Astrocyte (in vitro differentiated cells and primary cell): Measurements from ENCODE around the gene PTGFRN. TPM values are rescaled to one million over a fixed set of nuclear protein-coding genes. Genes with fewer than 3 reads are reported as not detected.

Source experiments
- DNase-seq: peaks from one replicate; pipeline ENCODE4 v3.0.0-alpha.2; 2010; ENCODE audit warnings: low read depth
- FAIRE-seq: peaks from 2 replicates; lab custom pipeline; 2011; peaks lifted over from hg19 to GRCh38; lab: Jason Lieb, UNC
- H2AFZ ChIP-seq: 2 replicates; pipeline ENCODE4 v1.6.0; 2012; ENCODE audit warnings: low read depth, low read length, inconsistent platforms
- H3K27ac ChIP-seq: 2 replicates; pipeline ENCODE4 v1.5.1; 2011; ENCODE audit warnings: low read depth, low read length, inconsistent platforms
- H3K27me3 ChIP-seq: 2 replicates; pipeline ENCODE4 v1.6.0; 2011; ENCODE audit warnings: low read length, inconsistent platforms; ENCODE audit not compliant: insufficient read depth
- H3K36me3 ChIP-seq: 2 replicates; pipeline ENCODE4 v1.5.1; 2011; ENCODE audit warnings: low read length, inconsistent platforms; ENCODE audit not compliant: insufficient read depth
- H3K4me1 ChIP-seq: 2 replicates; pipeline ENCODE4 v1.5.1; 2011; ENCODE audit warnings: low read length, inconsistent platforms; ENCODE audit not compliant: insufficient read depth
- H3K4me2 ChIP-seq: 2 replicates; pipeline ENCODE4 v1.6.0; 2012; ENCODE audit warnings: low read length, inconsistent platforms
- H3K4me3 ChIP-seq: 2 replicates; pipeline ENCODE4 v1.5.1; 2011; ENCODE audit warnings: low read depth, mild to moderate bottlenecking, low read length, inconsistent platforms; ENCODE audit not compliant: insufficient read depth
- H3K79me2 ChIP-seq: 2 replicates; pipeline ENCODE4 v1.6.0; 2012; ENCODE audit warnings: mild to moderate bottlenecking, low read length, inconsistent platforms; ENCODE audit not compliant: insufficient read depth
- H3K9ac ChIP-seq: 2 replicates; pipeline ENCODE4 v1.6.0; 2012; ENCODE audit warnings: mild to moderate bottlenecking, low read length, inconsistent platforms
- H3K9me3 ChIP-seq: 2 replicates; pipeline ENCODE4 v1.5.1; 2012; ENCODE audit warnings: low read depth, mild to moderate bottlenecking, low read length, inconsistent platforms; ENCODE audit not compliant: insufficient read depth
- H4K20me1 ChIP-seq: 2 replicates; pipeline ENCODE4 v1.6.0; 2012; ENCODE audit warnings: low read length, inconsistent platforms; ENCODE audit not compliant: insufficient read depth
- H3K27ac Mint-ChIP-seq: one replicate; pipeline ENCODE4 v1.8.0; 2021; ENCODE audit warnings: mild to moderate bottlenecking, mixed read lengths; ENCODE audit not compliant: unreplicated experiment
- H3K27me3 Mint-ChIP-seq: one replicate; pipeline ENCODE4 v1.8.0; 2021; ENCODE audit warnings: low read depth, mixed read lengths; ENCODE audit not compliant: unreplicated experiment
- H3K36me3 Mint-ChIP-seq: one replicate; pipeline ENCODE4 v1.8.0; 2021; ENCODE audit warnings: low read depth, mixed read lengths; ENCODE audit not compliant: unreplicated experiment
- H3K4me1 Mint-ChIP-seq: one replicate; pipeline ENCODE4 v1.8.0; 2021; ENCODE audit warnings: low read depth, mixed read lengths; ENCODE audit not compliant: unreplicated experiment
- H3K4me3 Mint-ChIP-seq: one replicate; pipeline ENCODE4 v1.8.0; 2021; ENCODE audit warnings: mild to moderate bottlenecking, moderate library complexity, mixed read lengths; ENCODE audit not compliant: unreplicated experiment
- H3K9me3 Mint-ChIP-seq: one replicate; pipeline ENCODE4 v1.8.0; 2021; ENCODE audit warnings: mild to moderate bottlenecking, mixed read lengths; ENCODE audit not compliant: unreplicated experiment
- CTCF ChIP-seq: IDR thresholded peaks from 2 replicates; pipeline ENCODE4 v1.5.1; 2011; ENCODE audit warnings: low read depth, mild to moderate bottlenecking, inconsistent platforms, low read length, moderate library complexity; ENCODE audit not compliant: insufficient read depth
- EZH2 ChIP-seq: IDR thresholded peaks from 2 replicates; pipeline ENCODE4 v1.6.1; 2012; ENCODE audit warnings: mild to moderate bottlenecking, low read length, inconsistent platforms; ENCODE audit not compliant: insufficient read depth
- total RNA-seq: library from RNA; stranded (reverse); gene quantifications from 2 replicates; pipeline ENCODE4 v1.2.1, GENCODE V29; 2021

Gene PTGFRN
- total RNA-seq, 1 donor from 2014 or later = 157 TPM

- Histone ChIP-seq H3K4me2 (no peak overlapping the region), H3K27ac (no peak overlapping the region), H3K4me3 (no peak overlapping the region), H3K4me1 (peaks cover 10% of the 10 kb centered on the region), H3K79me2 (no peaks in the 10 kb centered on the region), H4K20me1 (no peaks in the 10 kb centered on the region), H3K9me3 (no peaks in the 10 kb centered on the region), H3K27me3 (no peaks in the 10 kb centered on the region), H3K9ac (no peak overlapping the region), H3K36me3 (no peaks in the 10 kb centered on the region), H2AFZ (no peak overlapping the region)
- Mint-ChIP-seq H3K27me3 (no peaks in the 10 kb centered on the region), H3K4me3 (no peak overlapping the region), H3K4me1 (peaks cover 8% of the 10 kb centered on the region), H3K9me3 (peaks cover 2% of the 10 kb centered on the region), H3K36me3 (peaks cover 17% of the 10 kb centered on the region), H3K27ac (no peak overlapping the region)
- DNase-seq (no peak), FAIRE-seq (no peak)
- no peak for TF ChIP-seq CTCF
These were observed 74.0 kb downstream of the PTGFRN start for GRCh38 chr1:116983678-116984077.

GRCh38 chr1:116984406-116985160 lies 74.9 kb downstream of the PTGFRN start:
- Histone ChIP-seq H4K20me1 (no peaks in the 10 kb centered on the region), H3K9me3 (no peaks in the 10 kb centered on the region), H3K79me2 (no peaks in the 10 kb centered on the region), H3K36me3 (no peaks in the 10 kb centered on the region), H3K9ac (no peak overlapping the region), H3K27ac (no peak overlapping the region), H2AFZ (no peak overlapping the region), H3K4me1 (peaks cover 19% of the 10 kb centered on the region), H3K4me3 (no peak overlapping the region), H3K4me2 (no peak overlapping the region), H3K27me3 (no peaks in the 10 kb centered on the region)
- no peaks in the 10 kb centered on the region for H3K27me3 Mint-ChIP-seq
- H3K27ac Mint-ChIP-seq = no peak overlapping the region
- H3K9me3 Mint-ChIP-seq = peaks cover 2% of the 10 kb centered on the region
- peaks cover 10% of the 10 kb centered on the region for H3K4me1 Mint-ChIP-seq
- FAIRE-seq = no peak
- peaks cover 19% of the 10 kb centered on the region for H3K36me3 Mint-ChIP-seq
- DNase-seq = no peak
- no peak overlapping the region for H3K4me3 Mint-ChIP-seq
- TF ChIP-seq CTCF (no peak), EZH2 (no peak)

GRCh38 chr1:116986421-116987255 lies 76.9 kb downstream of the PTGFRN start:
- FAIRE-seq = no peak
- H4K20me1 ChIP-seq = no peaks in the 10 kb centered on the region
- TF ChIP-seq CTCF = no peak
- TF ChIP-seq EZH2 = no peak

More at GRCh38 chr1:116986421-116987255, 76.9 kb downstream of the PTGFRN start:
- H3K4me2 ChIP-seq = no peak overlapping the region
- Mint-ChIP-seq H3K27me3 (no peaks in the 10 kb centered on the region), H3K4me1 (peaks cover 15% of the 10 kb centered on the region), H3K9me3 (no peaks in the 10 kb centered on the region), H3K27ac (no peak overlapping the region), H3K4me3 (no peak overlapping the region), H3K36me3 (peaks cover 23% of the 10 kb centered on the region)
- no peak overlapping the region for H2AFZ ChIP-seq
- H3K4me1 ChIP-seq = peaks cover 38% of the 10 kb centered on the region
- H3K79me2 ChIP-seq = no peaks in the 10 kb centered on the region
- H3K36me3 ChIP-seq = no peaks in the 10 kb centered on the region
- H3K9me3 ChIP-seq = no peaks in the 10 kb centered on the region
- DNase-seq = no peak
- no peak overlapping the region for H3K4me3 ChIP-seq
- H3K27ac ChIP-seq = no peak overlapping the region
- H3K27me3 ChIP-seq = no peaks in the 10 kb centered on the region
- no peak overlapping the region for H3K9ac ChIP-seq
